Prostate gland (tissue), 2 donors: ENCODE results near the gene TPSB2. TPM values are rescaled to one million over a fixed set of nuclear protein-coding genes. Genes with fewer than 3 reads are reported as not detected.

Experiments
- DNase-seq: peaks from one replicate; pipeline ENCODE4 v3.0.0-alpha.2; 2019; ENCODE audit warnings: low spot score
- H3K27ac ChIP-seq, 2 donors: fragments of 200-600 bp; sonication (generic); 2 replicates each; pipeline ENCODE4 v1.5.1; 2017 to 2019
- H3K27me3 ChIP-seq: fragments of 200-600 bp; sonication (generic); replicated peaks from 2 replicates; pipeline ENCODE4 v1.5.1; 2019; ENCODE audit not compliant: insufficient read depth
- H3K36me3 ChIP-seq, 2 donors: fragments of 200-600 bp; sonication (generic); 1 replicate in 1 of 2; 2 replicates in 1 of 2; pipeline versions ENCODE4 v1.5.1 to v1.8.1; 2017 to 2019
- H3K4me1 ChIP-seq: fragments of 200-600 bp; sonication (generic); replicated peaks from 2 replicates; pipeline ENCODE4 v1.5.1; 2019
- H3K4me3 ChIP-seq, 2 donors: fragments of 200-600 bp; sonication (generic); 2 replicates each; pipeline ENCODE4 v1.5.1; 2017 to 2019
- H3K9me3 ChIP-seq: fragments of 200-600 bp; sonication (generic); 2 replicates; pipeline ENCODE4 v1.5.1; 2017
- CTCF ChIP-seq, 4 experiments: fragments of 200-600 bp in 2 of 4; fragments of 450-650 bp in 2 of 4; sonication (generic) in 2 of 4; IDR thresholded peaks; 1 replicate in 3 of 4; 2 replicates in 1 of 4; pipeline ENCODE4 v1.5.1; 2016 to 2019; ENCODE audit warnings: antibody characterized with exemption in 4 of 4, mild to moderate bottlenecking in 2 of 4, moderate library complexity in 2 of 4
- POLR2A ChIP-seq: fragments of 450-650 bp; IDR thresholded peaks from one replicate; pipeline ENCODE4 v1.6.1; 2016; ENCODE audit warnings: antibody characterized with exemption, mild to moderate bottlenecking
- POLR2AphosphoS5 ChIP-seq: sonication (generic); formaldehyde crosslinking; IDR thresholded peaks from one replicate; pipeline ENCODE4 v1.6.1; 2017; ENCODE audit warnings: antibody characterized with exemption
- WGBS: methylation state at CpG from one replicate; pipeline ENCODE4 v1.1.5; 2018; 5-methylcytosine and 5-hydroxymethylcytosine counted together
- intact Hi-C: fragments of 100-400 bp; cut with DNase I; formaldehyde crosslinking; loops from one replicate; pipeline ENCODE4 v1.14.2; 2022
- total RNA-seq, 2 donors: library from RNA; depleted of rRNA; stranded (reverse); fragments of >200 nt; gene quantifications; one replicate each; pipeline ENCODE4 v1.1.0, GENCODE V29; 2016

Gene TPSB2
- total RNA-seq, 2 donors from 2014 or later: 31.8 to 78.7 TPM

DNA sequence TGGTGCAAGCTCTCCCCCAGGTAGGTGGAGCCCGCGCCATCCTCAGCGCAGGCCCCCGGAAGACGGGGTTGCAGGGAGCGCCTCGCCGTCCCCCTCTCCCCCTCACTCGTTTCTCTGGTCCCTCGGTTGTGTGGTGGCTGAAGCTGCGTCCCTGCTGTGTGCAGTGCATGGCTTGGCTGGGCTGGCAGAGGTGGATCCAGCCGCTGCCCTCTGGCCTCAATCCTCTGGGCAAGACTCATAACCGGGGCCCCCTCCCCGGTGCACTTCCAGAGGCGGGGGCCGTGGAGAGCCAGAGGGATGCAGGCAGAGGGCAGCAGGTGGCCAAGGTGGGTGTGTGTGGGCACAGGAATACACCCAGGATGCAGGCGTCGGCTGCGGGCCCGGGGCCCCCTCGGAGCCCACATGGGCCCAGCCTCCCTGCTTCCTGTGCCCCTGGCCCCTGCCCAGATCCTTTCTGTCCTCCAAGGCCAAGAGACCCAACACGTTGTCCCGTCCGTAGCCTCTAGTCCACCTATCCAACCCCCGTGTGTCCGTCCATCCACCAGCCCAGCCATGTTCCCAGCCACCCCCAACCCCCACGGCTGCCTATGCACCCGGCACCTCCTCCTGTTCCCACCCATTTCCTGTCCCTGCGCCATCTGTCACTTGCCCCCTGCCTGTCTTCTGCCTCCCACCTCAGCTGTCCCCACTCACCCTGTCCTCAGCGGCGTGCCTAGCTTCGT, 14.2 kb downstream of the TPSB2 start:
- WGBS: 81% methylated on average over 32 of the region's 32 CpGs
- H3K4me3 ChIP-seq: no peak overlapping the region
- intact Hi-C loops: loop anchor here (10.0 kb wide), 1 partner anchor 549 kb away; no protein-coding TSS in a partner anchor
- no peaks in the 10 kb centered on the region for H3K36me3 ChIP-seq
- H3K9me3 ChIP-seq: no peaks in the 10 kb centered on the region
- H3K4me1 ChIP-seq: no peaks in the 10 kb centered on the region
- no peak for DNase-seq
- no peaks in the 10 kb centered on the region for H3K27me3 ChIP-seq
- no peak overlapping the region for H3K27ac ChIP-seq
- TF ChIP-seq CTCF (IDR thresholded peaks at IDR 0.05) (no peak), POLR2AphosphoS5 (no peak), POLR2A (no peak)

- Histone ChIP-seq H3K36me3 (no peaks in the 10 kb centered on the region), H3K9me3 (no peaks in the 10 kb centered on the region), H3K4me1 (no peaks in the 10 kb centered on the region), H3K4me3 (no peak overlapping the region), H3K27ac (no peak overlapping the region), H3K27me3 (no peaks in the 10 kb centered on the region)
- no peak for TF ChIP-seq CTCF (IDR thresholded peaks at IDR 0.05)
- TF ChIP-seq POLR2A: no peak
- no peak for TF ChIP-seq POLR2AphosphoS5
- intact Hi-C loops: loop anchor here (10.0 kb wide), 1 partner anchor 550 kb away; no protein-coding TSS in a partner anchor
- WGBS: 88% methylated on average over 16 of the region's 16 CpGs
- no peak for DNase-seq
Measured at GRCh38 chr16:1214719-1215118, 15.3 kb downstream of the TPSB2 start.

GRCh38 chr16:1213796-1214372, 16.1 kb downstream of the TPSB2 start:
- Histone ChIP-seq H3K27ac (no peak overlapping the region), H3K4me1 (no peaks in the 10 kb centered on the region), H3K36me3 (no peaks in the 10 kb centered on the region), H3K27me3 (no peaks in the 10 kb centered on the region), H3K9me3 (no peaks in the 10 kb centered on the region), H3K4me3 (no peak overlapping the region)
- DNase-seq: no peak
- TF ChIP-seq POLR2A: no peak
- TF ChIP-seq CTCF (IDR thresholded peaks at IDR 0.05): no peak
- TF ChIP-seq POLR2AphosphoS5: no peak
- intact Hi-C loops: loop anchor here (10.0 kb wide), 1 partner anchor 551 kb away; no protein-coding TSS in a partner anchor
- WGBS: 82% methylated on average over 25 of the region's 25 CpGs

- H3K9me3 ChIP-seq: no peaks in the 10 kb centered on the region
- intact Hi-C loops: loop anchor here (10.0 kb wide), 1 partner anchor 552 kb away; no protein-coding TSS in a partner anchor
- DNase-seq: no peak
- H3K4me1 ChIP-seq: no peaks in the 10 kb centered on the region
- no peaks in the 10 kb centered on the region for H3K27me3 ChIP-seq
- no peak for TF ChIP-seq POLR2A
- TF ChIP-seq CTCF (IDR thresholded peaks at IDR 0.05): no peak
- TF ChIP-seq POLR2AphosphoS5: no peak
- H3K36me3 ChIP-seq: no peaks in the 10 kb centered on the region
- no peak overlapping the region for H3K27ac ChIP-seq
- 85% methylated on average over 7 of the region's 8 CpGs for WGBS
- no peak overlapping the region for H3K4me3 ChIP-seq
Measured at GRCh38 chr16:1213231-1213630, 16.8 kb downstream of the TPSB2 start.
